Endodermal cell (in vitro differentiated cells): ENCODE results near the gene ACP7. TPM values are rescaled to one million over a fixed set of nuclear protein-coding genes. Genes with fewer than 3 reads are reported as not detected.

ENCODE experiments used
- DNase-seq: peaks from one replicate; pipeline ENCODE4 v3.0.0-alpha.2; 2017
- H3K27ac ChIP-seq: 2 replicates; pipeline ENCODE4 v1.5.1; 2013; ENCODE audit warnings: mild to moderate bottlenecking, low read depth, low read length, moderate library complexity
- H3K27me3 ChIP-seq: 2 replicates; pipeline ENCODE4 v1.6.1; 2013; ENCODE audit warnings: mild to moderate bottlenecking, low read length, moderate library complexity; ENCODE audit not compliant: insufficient read depth, control insufficient read depth, poor library complexity, severe bottlenecking
- H3K36me3 ChIP-seq: 2 replicates; pipeline ENCODE4 v1.7.0; 2013; ENCODE audit warnings: mild to moderate bottlenecking, low read length, moderate library complexity; ENCODE audit not compliant: control insufficient read depth, insufficient read depth
- H3K4me1 ChIP-seq: one replicate; pipeline ENCODE4 v1.7.0; 2013; ENCODE audit warnings: low read length; ENCODE audit not compliant: control insufficient read depth, insufficient read depth
- H3K4me3 ChIP-seq: 2 replicates; pipeline ENCODE4 v1.5.1; 2013; ENCODE audit warnings: mild to moderate bottlenecking, low read length, moderate library complexity
- H3K9ac ChIP-seq: 2 replicates; pipeline ENCODE4 v1.6.1; 2013; ENCODE audit warnings: mild to moderate bottlenecking, low read length, moderate library complexity; ENCODE audit not compliant: poor library complexity, severe bottlenecking; ENCODE audit errors: extremely low read depth
- H3K9me3 ChIP-seq: 2 replicates; pipeline ENCODE4 v1.6.1; 2013; ENCODE audit warnings: mild to moderate bottlenecking, low read length, moderate library complexity; ENCODE audit not compliant: control insufficient read depth
- H3K27ac Mint-ChIP-seq: 2 replicates; pipeline ENCODE4 v1.8.0; 2020; ENCODE audit warnings: mixed read lengths
- H3K27me3 Mint-ChIP-seq: 2 replicates; pipeline ENCODE4 v1.8.0; 2021; ENCODE audit warnings: mild to moderate bottlenecking, mixed read lengths; ENCODE audit not compliant: insufficient read depth
- H3K36me3 Mint-ChIP-seq: 2 replicates; pipeline ENCODE4 v1.8.0; 2020; ENCODE audit warnings: low read depth, mixed read lengths
- H3K4me1 Mint-ChIP-seq: 2 replicates; pipeline ENCODE4 v1.8.0; 2020; ENCODE audit warnings: mixed read lengths
- H3K4me3 Mint-ChIP-seq: 2 replicates; pipeline ENCODE4 v1.8.0; 2020; ENCODE audit warnings: mild to moderate bottlenecking, moderate library complexity, mixed read lengths
- H3K9me3 Mint-ChIP-seq: 2 replicates; pipeline ENCODE4 v1.8.0; 2020; ENCODE audit warnings: mild to moderate bottlenecking, mixed read lengths
- WGBS, 2 experiments: methylation state at CpG; one replicate each; pipeline versions ENCODE4 v1.1.5 to v1.1.7; 2013; ENCODE audit warnings: missing lambda C conversion rate in 2 of 2, mixed read lengths in 1 of 2; ENCODE audit not compliant: insufficient coverage in 1 of 2, insufficient read length in 1 of 2; 5-methylcytosine and 5-hydroxymethylcytosine counted together
- long read RNA-seq, 4 experiments: library from polyadenylated mRNA in 2 of 4; library from RNA in 1 of 4; library from capped mRNA in 1 of 4; stranded (forward) in 3 of 4; unstranded in 1 of 4; transcript quantifications; one replicate each; pipeline ENCODE4 v2.0.0, GENCODE V29; 2020 to 2021; ENCODE audit warnings: inconsistent platforms in 1 of 4
- polyA plus RNA-seq, 2 experiments: library from polyadenylated mRNA; stranded (reverse); fragments of 50-300 nt; gene quantifications; one replicate each; pipeline ENCODE4 v1.2.3, GENCODE V29; 2013
- total RNA-seq, 2 donors: library from RNA; stranded (reverse); fragmentation: NEBNext Ultra II Directional in 1 of 2; extraction: Animal tissue kit (Norgen Biotek cat#: 25700) in 1 of 2; gene quantifications; 2 replicates in 1 of 2; 3 replicates in 1 of 2; pipeline ENCODE4 v1.2.1, GENCODE V29; 2021
- TF ChIP-seq, protein P1 (sequence below): fragments of 200-600 bp; sonication (generic); conservative IDR thresholded peaks from 2 replicates; pipeline ENCODE4 v1.5.0; 2021; ENCODE audit warnings: antibody characterized with exemption, mild to moderate bottlenecking

ACP7 gene, protein sequence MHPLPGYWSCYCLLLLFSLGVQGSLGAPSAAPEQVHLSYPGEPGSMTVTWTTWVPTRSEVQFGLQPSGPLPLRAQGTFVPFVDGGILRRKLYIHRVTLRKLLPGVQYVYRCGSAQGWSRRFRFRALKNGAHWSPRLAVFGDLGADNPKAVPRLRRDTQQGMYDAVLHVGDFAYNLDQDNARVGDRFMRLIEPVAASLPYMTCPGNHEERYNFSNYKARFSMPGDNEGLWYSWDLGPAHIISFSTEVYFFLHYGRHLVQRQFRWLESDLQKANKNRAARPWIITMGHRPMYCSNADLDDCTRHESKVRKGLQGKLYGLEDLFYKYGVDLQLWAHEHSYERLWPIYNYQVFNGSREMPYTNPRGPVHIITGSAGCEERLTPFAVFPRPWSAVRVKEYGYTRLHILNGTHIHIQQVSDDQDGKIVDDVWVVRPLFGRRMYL
- under 1 TPM in 1 of 2 donors, not detected in 1; 0.29 TPM for total RNA-seq
- polyA plus RNA-seq (2013, experiment 1 of 2) = not detected
- polyA plus RNA-seq (2013, experiment 2 of 2) = not detected
- long read RNA-seq, experiment 1 = 0 reads
- long read RNA-seq, experiment 2 = 0 reads
- long read RNA-seq, experiment 3 = 0 reads
- long read RNA-seq, experiment 4 = 0 reads

DNA sequence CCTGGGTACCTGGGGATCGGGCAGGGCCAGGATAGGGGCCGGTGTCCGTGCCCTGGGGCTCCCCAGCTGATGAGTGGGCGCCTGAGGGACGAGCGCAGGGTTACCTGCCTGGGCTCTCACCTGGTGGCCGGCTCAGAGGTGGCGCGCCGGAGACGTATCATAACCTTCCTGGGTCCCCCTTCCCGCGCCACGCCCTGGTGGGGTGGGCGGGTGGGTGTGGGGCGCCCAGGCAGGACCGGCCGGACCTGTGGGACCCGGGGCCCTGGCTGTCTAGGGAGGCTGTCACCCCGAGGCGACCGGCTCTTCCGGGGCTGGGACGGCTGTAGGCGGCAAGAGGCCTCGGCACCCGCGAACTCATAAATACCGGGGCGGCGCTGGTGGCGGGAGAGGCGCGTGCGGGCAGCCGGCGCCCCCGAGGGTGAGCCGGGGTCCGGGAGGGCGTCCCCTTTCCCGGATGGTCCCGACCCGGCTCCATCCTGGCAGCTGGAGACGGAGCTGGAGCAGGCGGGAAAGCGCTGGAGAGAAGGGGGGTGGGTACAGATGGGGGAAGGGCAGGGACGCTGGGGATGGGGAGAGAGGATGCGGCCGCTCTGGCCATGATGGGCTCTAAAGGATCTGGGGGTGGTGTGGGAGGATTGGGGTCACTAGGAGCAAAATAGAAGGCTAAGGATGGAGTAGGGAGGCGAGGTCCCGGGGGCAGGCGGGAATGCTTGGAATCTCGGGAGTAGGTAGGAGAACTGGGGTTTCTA, at the start of gene ACP7:
TSS of gene ACP7 (plus strand) at position 386 of the 749 bp plus-strand sequence. CDS start 902 bp downstream, outside the sequence.
- Histone ChIP-seq H3K4me3 (no peak within 1 kb of the TSS), H3K27me3 (peaks cover 51% of the 10 kb centered on the region), H3K27ac (no peak within 1 kb of the TSS), H3K4me1 (no peaks in the 10 kb centered on the region), H3K9ac (no peak within 1 kb of the TSS), H3K36me3 (no peaks in the 10 kb centered on the region), H3K9me3 (no peaks in the 10 kb centered on the region)
- TF ChIP-seq, protein P1, sequence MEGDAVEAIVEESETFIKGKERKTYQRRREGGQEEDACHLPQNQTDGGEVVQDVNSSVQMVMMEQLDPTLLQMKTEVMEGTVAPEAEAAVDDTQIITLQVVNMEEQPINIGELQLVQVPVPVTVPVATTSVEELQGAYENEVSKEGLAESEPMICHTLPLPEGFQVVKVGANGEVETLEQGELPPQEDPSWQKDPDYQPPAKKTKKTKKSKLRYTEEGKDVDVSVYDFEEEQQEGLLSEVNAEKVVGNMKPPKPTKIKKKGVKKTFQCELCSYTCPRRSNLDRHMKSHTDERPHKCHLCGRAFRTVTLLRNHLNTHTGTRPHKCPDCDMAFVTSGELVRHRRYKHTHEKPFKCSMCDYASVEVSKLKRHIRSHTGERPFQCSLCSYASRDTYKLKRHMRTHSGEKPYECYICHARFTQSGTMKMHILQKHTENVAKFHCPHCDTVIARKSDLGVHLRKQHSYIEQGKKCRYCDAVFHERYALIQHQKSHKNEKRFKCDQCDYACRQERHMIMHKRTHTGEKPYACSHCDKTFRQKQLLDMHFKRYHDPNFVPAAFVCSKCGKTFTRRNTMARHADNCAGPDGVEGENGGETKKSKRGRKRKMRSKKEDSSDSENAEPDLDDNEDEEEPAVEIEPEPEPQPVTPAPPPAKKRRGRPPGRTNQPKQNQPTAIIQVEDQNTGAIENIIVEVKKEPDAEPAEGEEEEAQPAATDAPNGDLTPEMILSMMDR = peak; percentile 30
- Mint-ChIP-seq H3K4me3 (peak within 1 kb of the TSS; percentile 46), H3K36me3 (no peaks in the 10 kb centered on the region), H3K27me3 (peaks cover 70% of the 10 kb centered on the region), H3K27ac (no peak within 1 kb of the TSS), H3K4me1 (no peaks in the 10 kb centered on the region), H3K9me3 (no peaks in the 10 kb centered on the region)
- 10% methylated on average over 52 of the region's 54 CpGs; no CpG with 5 or more reads in 1 of the 2 experiments for WGBS, 2 experiments
- peak; percentile 59 for DNase-seq

DNA sequence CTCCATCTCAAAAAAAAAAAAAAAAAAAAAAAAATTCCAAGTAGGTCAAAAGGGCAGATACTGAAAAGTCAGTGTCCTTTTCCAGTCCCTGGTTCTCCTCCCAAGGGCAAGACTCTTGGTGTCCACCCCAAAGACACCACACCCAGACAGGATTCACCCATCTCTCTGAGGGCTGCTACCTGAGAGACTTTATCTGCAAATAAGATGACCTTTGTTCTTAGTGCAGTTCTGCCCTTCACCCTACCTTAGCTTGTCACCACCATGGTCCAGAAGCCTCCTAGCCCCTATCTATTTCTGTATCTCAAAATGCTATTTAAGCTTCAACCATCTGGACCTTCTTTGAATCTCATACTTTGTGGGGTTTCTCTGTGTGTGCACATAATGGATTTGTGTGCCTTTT, 47.6 kb upstream of the ACP7 start:
- Histone ChIP-seq H3K27ac (no peak overlapping the region), H3K27me3 (no peaks in the 10 kb centered on the region), H3K9me3 (no peaks in the 10 kb centered on the region), H3K4me1 (no peaks in the 10 kb centered on the region), H3K4me3 (no peak overlapping the region), H3K9ac (no peak overlapping the region), H3K36me3 (no peaks in the 10 kb centered on the region)
- Mint-ChIP-seq H3K4me3 (no peak overlapping the region), H3K27me3 (peaks cover 21% of the 10 kb centered on the region), H3K27ac (no peak overlapping the region), H3K9me3 (peaks cover 7% of the 10 kb centered on the region), H3K4me1 (peaks cover 4% of the 10 kb centered on the region), H3K36me3 (no peaks in the 10 kb centered on the region)
- TF ChIP-seq, protein P1 = no peak
- no peak for DNase-seq

DNA sequence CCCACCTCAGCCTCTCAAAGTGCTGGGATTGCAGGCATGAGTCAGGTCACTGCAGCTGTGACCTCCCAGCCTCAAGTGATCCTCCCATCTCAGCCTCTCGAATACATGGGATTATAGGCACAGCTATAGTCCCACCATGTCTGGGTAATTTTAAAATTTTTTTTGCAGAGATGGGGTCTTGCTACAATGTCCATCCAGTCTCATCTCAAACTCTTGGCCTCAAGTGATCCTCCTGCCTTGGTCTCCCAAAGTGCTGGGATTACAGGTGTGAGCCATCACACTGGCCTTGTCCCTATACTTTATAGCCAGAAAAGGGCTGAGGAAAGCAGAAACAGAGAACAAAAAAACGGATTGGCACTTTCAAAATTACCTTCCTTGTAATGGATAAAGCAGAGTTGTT, 47.0 kb upstream of the ACP7 start:
- TF ChIP-seq, protein P1 = no peak
- H3K27me3 ChIP-seq = no peaks in the 10 kb centered on the region
- H3K36me3 ChIP-seq = no peaks in the 10 kb centered on the region
- no peaks in the 10 kb centered on the region for H3K9me3 ChIP-seq
- peaks cover 21% of the 10 kb centered on the region for H3K27me3 Mint-ChIP-seq
- H3K9ac ChIP-seq = no peak overlapping the region
- no peaks in the 10 kb centered on the region for H3K4me1 ChIP-seq
- H3K36me3 Mint-ChIP-seq = no peaks in the 10 kb centered on the region
- peaks cover 7% of the 10 kb centered on the region for H3K9me3 Mint-ChIP-seq
- H3K27ac ChIP-seq = no peak overlapping the region
- H3K4me3 ChIP-seq = no peak overlapping the region
- H3K4me3 Mint-ChIP-seq = no peak overlapping the region
- no peak for DNase-seq
- 43 to 65% methylated on average over 1 to 2 of the region's 2 CpGs for WGBS, 2 experiments
- H3K4me1 Mint-ChIP-seq = peaks cover 4% of the 10 kb centered on the region
- H3K27ac Mint-ChIP-seq = no peak overlapping the region
